ENCODE results near the gene KLHL24.

DNA sequence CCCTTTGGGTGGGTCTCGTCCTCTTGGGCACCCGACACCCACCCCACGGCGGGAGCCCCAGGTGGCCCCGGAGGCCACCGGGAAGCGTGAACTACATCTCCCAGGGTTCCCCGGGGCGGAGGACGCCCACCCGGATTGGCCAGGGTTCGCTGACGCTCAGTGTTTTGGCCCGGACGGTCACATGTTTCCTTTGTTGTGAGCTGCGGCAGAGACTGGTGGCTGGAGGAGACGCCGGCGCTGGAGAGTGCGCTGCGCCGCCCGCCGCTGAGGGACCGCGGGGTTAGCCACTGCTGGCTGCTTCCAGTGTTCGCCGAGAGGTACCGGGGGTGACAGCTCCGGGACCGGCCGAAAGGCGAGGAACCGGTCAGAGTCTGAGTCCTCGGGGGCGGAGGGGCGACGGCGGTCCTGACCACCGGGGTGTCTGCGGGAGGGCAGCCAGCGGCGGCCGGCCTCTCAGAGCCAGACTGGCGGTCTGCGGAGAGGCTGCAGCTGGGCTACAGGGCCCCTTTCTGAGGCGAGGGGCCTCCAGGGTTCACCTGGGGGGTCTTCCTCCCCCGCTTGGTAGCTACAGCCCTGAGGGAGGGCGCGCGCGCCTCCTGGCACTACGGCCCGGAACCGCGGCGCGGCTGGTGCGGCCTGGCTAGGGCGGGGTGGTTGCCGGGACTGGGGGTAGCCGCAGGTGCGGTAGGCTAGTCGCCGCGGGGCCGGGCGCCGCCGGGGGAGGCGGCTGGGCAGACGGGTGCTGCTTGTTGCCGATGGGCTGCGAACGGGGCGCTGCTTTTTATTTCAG lies at the start of gene KLHL24:
- TF ChIP-seq POLR2AphosphoS5 (IDR thresholded peaks at IDR 0.05; ENCODE audit: low read depth, low read length) (peak; percentile 60), POLR2A (IDR thresholded peaks at IDR 0.05; ENCODE audit: low read depth, low read length) (0 out of 2 replicates have a peak, but pooled peaks have one; percentile 25)
